H1 (cell line): ENCODE results near the gene ACTL8.

Source experiments
- CEBPB ChIP-seq: IDR thresholded peaks from 2 replicates; pipeline ENCODE4 v1.6.1; 2012; ENCODE audit warnings: low read depth, low read length
- CTCF ChIP-seq, 3 experiments: IDR thresholded peaks; 1 replicate in 2 of 3; 2 replicates in 1 of 3; pipeline versions ENCODE4 v1.5.1 to v1.6.1; 2011; ENCODE audit warnings: low read length in 3 of 3, mild to moderate bottlenecking in 3 of 3, inconsistent platforms in 2 of 3, low read depth in 1 of 3, moderate library complexity in 1 of 3; ENCODE audit not compliant: insufficient read depth in 1 of 3; ENCODE audit errors: control extremely low read depth in 1 of 3
- EGR1 ChIP-seq: IDR thresholded peaks from 2 replicates; pipeline ENCODE4 v1.6.1; 2011; ENCODE audit warnings: low read depth, low read length, borderline replicate concordance
- EP300 ChIP-seq, 2 experiments: IDR thresholded peaks; 1 replicate in 1 of 2; 2 replicates in 1 of 2; pipeline ENCODE4 v1.6.1; 2011 to 2012; ENCODE audit warnings: low read depth in 2 of 2, low read length in 2 of 2, mild to moderate bottlenecking in 2 of 2, borderline replicate concordance in 1 of 2, inconsistent platforms in 1 of 2, moderate library complexity in 1 of 2
- JUN ChIP-seq: IDR thresholded peaks from 2 replicates; pipeline ENCODE4 v1.6.1; 2011; ENCODE audit warnings: low read depth, mild to moderate bottlenecking, improper control_type of control experiment, low read length
- SP1 ChIP-seq: IDR thresholded peaks from 2 replicates; pipeline ENCODE4 v1.6.1; 2011; ENCODE audit warnings: low read depth, low read length
- SRF ChIP-seq: IDR thresholded peaks from 2 replicates; pipeline ENCODE4 v1.6.1; 2011; ENCODE audit warnings: mild to moderate bottlenecking, low read depth, low read length, moderate library complexity
- TAF7 ChIP-seq: optimal IDR thresholded peaks from 2 replicates; pipeline ENCODE3; 2011; ENCODE audit warnings: low read depth, mild to moderate bottlenecking, inconsistent platforms, low read length, moderate library complexity, borderline replicate concordance
- ZNF274 ChIP-seq: IDR thresholded peaks from 2 replicates; pipeline ENCODE4 v1.7.0; 2012; ENCODE audit warnings: low read length, borderline replicate concordance; ENCODE audit errors: extremely low read depth

GRCh38 chr1:17791480-17791879, 36.3 kb downstream of the ACTL8 start:
- TF ChIP-seq CTCF (IDR thresholded peaks at IDR 0.05; ENCODE audit: control extremely low read depth in 1 of 3, insufficient read depth in 1 of 3, low read depth in 1 of 3, low read length in 3 of 3) (no peak), TAF7 (no peak), EGR1 (no peak), SRF (no peak), EP300 (IDR thresholded peaks at IDR 0.05; ENCODE audit: borderline replicate concordance in 1 of 2, low read depth in 2 of 2, low read length in 2 of 2) (no peak), ZNF274 (no peak), JUN (no peak), SP1 (no peak), CEBPB (no peak)
